ENCODE data around the gene ANKRD17. TPM values are rescaled to one million over a fixed set of nuclear protein-coding genes. Genes with fewer than 3 reads are reported as not detected.

ANKRD17 gene
- total RNA-seq, 1 donor from 2014 or later = 87.9 TPM

DNA sequence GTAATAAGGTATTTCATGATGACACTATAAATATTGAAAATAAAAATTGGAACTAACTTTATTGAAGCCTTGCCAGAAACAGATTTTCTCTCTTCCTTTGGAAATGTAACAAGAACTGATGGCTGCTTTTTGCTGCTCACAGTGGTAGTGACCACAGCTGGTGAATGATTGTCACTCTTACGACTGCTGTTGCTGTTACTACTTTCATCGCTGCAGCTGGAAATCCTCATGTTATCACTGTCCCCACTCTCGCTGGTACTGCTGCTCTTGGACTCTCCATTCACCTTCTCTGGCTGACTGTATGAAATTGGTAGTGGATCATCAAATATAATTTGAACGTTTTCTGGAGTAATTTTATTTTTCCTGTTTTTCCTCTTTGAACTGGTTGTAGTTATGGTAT is 160.6 kb downstream of the ANKRD17 start:
- TF ChIP-seq, protein P1, sequence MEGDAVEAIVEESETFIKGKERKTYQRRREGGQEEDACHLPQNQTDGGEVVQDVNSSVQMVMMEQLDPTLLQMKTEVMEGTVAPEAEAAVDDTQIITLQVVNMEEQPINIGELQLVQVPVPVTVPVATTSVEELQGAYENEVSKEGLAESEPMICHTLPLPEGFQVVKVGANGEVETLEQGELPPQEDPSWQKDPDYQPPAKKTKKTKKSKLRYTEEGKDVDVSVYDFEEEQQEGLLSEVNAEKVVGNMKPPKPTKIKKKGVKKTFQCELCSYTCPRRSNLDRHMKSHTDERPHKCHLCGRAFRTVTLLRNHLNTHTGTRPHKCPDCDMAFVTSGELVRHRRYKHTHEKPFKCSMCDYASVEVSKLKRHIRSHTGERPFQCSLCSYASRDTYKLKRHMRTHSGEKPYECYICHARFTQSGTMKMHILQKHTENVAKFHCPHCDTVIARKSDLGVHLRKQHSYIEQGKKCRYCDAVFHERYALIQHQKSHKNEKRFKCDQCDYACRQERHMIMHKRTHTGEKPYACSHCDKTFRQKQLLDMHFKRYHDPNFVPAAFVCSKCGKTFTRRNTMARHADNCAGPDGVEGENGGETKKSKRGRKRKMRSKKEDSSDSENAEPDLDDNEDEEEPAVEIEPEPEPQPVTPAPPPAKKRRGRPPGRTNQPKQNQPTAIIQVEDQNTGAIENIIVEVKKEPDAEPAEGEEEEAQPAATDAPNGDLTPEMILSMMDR (conservative IDR thresholded peaks at IDR 0.05) = no peak
- H3K36me3 Mint-ChIP-seq (ENCODE audit: low read depth) = peaks cover 10% of the 10 kb centered on the region

DNA sequence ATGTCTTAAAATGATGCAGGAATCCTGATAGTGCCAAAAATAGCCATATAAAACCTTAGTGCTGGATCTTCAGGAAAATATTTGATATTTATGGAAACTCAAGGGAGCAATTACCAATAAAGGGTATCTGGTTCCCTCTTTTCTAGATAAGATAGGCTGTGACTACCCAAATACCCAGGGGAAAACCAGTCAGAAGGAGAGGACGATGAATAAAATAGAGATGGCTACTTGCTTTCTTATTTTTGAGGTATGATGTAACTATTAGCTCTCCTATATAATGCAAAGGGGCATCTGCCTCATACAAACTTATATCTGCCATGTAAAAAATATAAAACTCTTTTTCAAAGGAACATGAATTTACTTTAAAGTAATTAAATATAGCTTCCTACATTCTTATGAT is 165.7 kb downstream of the ANKRD17 start:
- TF ChIP-seq, protein P1 (conservative IDR thresholded peaks at IDR 0.05) = no peak
- Mint-ChIP-seq H3K27ac (ENCODE audit: unreplicated experiment) (no peak overlapping the region), H3K27me3 (ENCODE audit: low read depth) (no peaks in the 10 kb centered on the region), H3K4me1 (no peaks in the 10 kb centered on the region), H3K4me3 (no peak overlapping the region), H3K36me3 (ENCODE audit: low read depth) (peaks cover 18% of the 10 kb centered on the region), H3K9me3 (no peaks in the 10 kb centered on the region)
- DNase-seq (ENCODE audit: low read depth, low spot score) = no peak

More for the DNA sequence above, 160.6 kb downstream of the ANKRD17 start:
- Mint-ChIP-seq H3K4me1 (no peaks in the 10 kb centered on the region), H3K27me3 (ENCODE audit: low read depth) (no peaks in the 10 kb centered on the region), H3K9me3 (no peaks in the 10 kb centered on the region), H3K27ac (ENCODE audit: unreplicated experiment) (no peak overlapping the region), H3K4me3 (no peak overlapping the region)
- no peak for DNase-seq (ENCODE audit: low read depth, low spot score)

DNA sequence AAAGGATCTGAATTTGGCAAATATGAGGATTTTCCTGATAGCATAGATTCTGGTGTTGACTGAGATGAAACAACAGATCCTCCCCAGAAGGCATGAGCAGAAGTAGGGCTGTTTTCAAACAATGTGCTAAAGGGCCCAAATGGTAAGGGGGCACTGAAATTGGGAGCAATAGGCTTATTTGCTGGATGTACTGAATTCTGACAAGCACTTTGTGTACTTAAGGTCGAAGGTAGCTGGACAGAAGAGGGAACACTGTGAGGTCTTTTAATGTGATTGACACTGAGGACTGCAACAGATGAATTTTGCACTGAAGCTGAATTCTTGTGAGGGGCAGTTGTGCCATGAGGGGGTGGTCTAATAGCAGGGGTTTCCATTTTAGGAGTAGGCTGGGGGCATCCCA is 167.9 kb downstream of the ANKRD17 start:
- peaks cover 24% of the 10 kb centered on the region for H3K36me3 Mint-ChIP-seq (ENCODE audit: low read depth)
- no peak overlapping the region for H3K4me3 Mint-ChIP-seq
- H3K9me3 Mint-ChIP-seq = no peaks in the 10 kb centered on the region
- H3K27me3 Mint-ChIP-seq (ENCODE audit: low read depth) = no peaks in the 10 kb centered on the region
- TF ChIP-seq, protein P1 (conservative IDR thresholded peaks at IDR 0.05) = no peak
- H3K4me1 Mint-ChIP-seq = no peaks in the 10 kb centered on the region
- DNase-seq (ENCODE audit: low read depth, low spot score) = no peak
- no peak overlapping the region for H3K27ac Mint-ChIP-seq (ENCODE audit: unreplicated experiment)

DNA sequence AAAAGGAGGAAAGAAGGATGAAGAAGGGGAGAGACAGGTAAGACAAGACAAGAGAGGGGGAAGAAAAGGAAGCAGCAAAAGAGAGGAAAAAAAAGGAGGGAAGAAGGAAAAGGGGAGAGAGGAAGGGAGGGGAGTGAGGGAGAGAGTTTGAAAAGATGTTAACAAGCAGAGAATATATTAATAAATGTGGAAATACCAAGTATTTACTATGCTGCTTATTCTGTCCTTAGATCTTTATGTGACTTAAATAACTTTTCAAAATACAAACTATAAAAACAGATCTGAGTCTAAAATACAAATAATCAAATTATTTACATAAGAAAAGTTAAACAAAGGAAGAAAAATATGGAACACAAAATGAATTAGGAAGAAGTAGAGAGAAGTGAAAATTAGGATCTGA is 170.7 kb downstream of the ANKRD17 start:
- DNase-seq (ENCODE audit: low read depth, low spot score) = no peak
- no peaks in the 10 kb centered on the region for H3K9me3 Mint-ChIP-seq
- H3K4me3 Mint-ChIP-seq = no peak overlapping the region
- no peaks in the 10 kb centered on the region for H3K4me1 Mint-ChIP-seq
- TF ChIP-seq, protein P1 (conservative IDR thresholded peaks at IDR 0.05) = no peak
- no peaks in the 10 kb centered on the region for H3K27me3 Mint-ChIP-seq (ENCODE audit: low read depth)
- H3K36me3 Mint-ChIP-seq (ENCODE audit: low read depth) = peaks cover 24% of the 10 kb centered on the region
- no peak overlapping the region for H3K27ac Mint-ChIP-seq (ENCODE audit: unreplicated experiment)

DNA sequence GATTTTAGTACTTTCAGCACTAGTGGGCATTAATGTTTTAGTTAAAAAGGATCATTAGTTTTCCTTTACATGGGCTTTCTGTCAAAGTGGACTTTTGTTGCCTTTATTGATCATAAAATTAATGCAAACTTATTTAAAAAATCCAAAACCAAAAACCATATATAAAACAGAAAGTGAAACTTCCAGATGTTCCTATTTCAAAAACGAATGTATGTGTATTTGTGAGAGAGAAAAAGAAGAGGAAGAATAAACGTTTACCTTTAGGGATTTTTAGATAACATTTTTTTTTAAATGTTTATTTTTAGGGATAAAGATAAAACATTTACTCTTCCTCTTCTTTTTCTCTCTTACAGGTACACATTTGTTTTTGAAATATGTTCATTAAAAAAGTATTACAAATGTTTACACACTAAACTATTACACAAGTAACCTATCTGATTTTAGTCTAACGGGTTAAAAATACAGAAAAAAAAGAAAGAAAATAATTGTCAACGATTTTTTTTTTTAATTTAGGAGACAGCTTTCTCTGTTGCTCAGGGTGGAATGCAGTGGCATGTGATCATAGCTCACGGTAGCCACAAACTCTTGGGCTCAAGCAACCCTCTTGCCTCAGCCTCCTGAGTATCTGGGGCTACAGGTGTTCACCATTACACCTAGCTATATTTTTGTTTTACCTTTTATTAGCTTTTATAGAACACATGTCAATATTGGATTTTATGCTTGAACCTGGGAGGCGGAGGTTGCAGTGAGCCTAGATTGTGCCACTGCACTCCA is 172.3 kb downstream of the ANKRD17 start:
- Mint-ChIP-seq H3K4me3 (no peak overlapping the region), H3K36me3 (ENCODE audit: low read depth) (peaks cover 17% of the 10 kb centered on the region), H3K4me1 (no peaks in the 10 kb centered on the region), H3K27ac (ENCODE audit: unreplicated experiment) (no peak overlapping the region), H3K27me3 (ENCODE audit: low read depth) (no peaks in the 10 kb centered on the region), H3K9me3 (no peaks in the 10 kb centered on the region)
- no peak for DNase-seq (ENCODE audit: low read depth, low spot score)
- TF ChIP-seq, protein P1 (conservative IDR thresholded peaks at IDR 0.05) = no peak
